HCT116 (cell line): Measurements from ENCODE around the gene CD22.

Experiments
- CTCF ChIP-seq, 3 experiments: fragments of 200-600 bp in 1 of 3; sonication (generic) in 1 of 3; IDR thresholded peaks in 2 of 3; conservative IDR thresholded peaks in 1 of 3; 2 replicates each; pipeline ENCODE4 v1.5.1; 2012 to 2017; ENCODE audit warnings: low read depth in 2 of 3, low read length in 2 of 3, antibody characterized with exemption in 1 of 3, borderline replicate concordance in 1 of 3, control low read depth in 1 of 3, mild to moderate bottlenecking in 1 of 3, mixed read lengths in 1 of 3, mixed run types in 1 of 3, moderate library complexity in 1 of 3; ENCODE audit not compliant: insufficient read depth in 1 of 3
- EZH2 ChIP-seq: fragments of 200-600 bp; sonication (generic); IDR thresholded peaks from 2 replicates; pipeline ENCODE4 v1.6.1; 2017; ENCODE audit warnings: antibody characterized with exemption, mixed run types
- EZH2phosphoT487 ChIP-seq: fragments of 200-600 bp; IDR thresholded peaks from 2 replicates; pipeline ENCODE4 v1.6.1; 2018; ENCODE audit warnings: antibody characterized with exemption, borderline replicate concordance
- JUND ChIP-seq: IDR thresholded peaks from 2 replicates; pipeline ENCODE4 v1.6.1; 2012
- POLR2A ChIP-seq: IDR thresholded peaks from 2 replicates; pipeline ENCODE4 v1.7.0; 2011; ENCODE audit warnings: borderline replicate concordance; ENCODE audit not compliant: insufficient read depth, insufficient read length; ENCODE audit errors: extremely low read depth
- POLR2AphosphoS5 ChIP-seq: IDR thresholded peaks from 2 replicates; pipeline ENCODE4 v1.6.1; 2011; ENCODE audit warnings: mild to moderate bottlenecking, low read depth, low read length, moderate library complexity
- RAD21 ChIP-seq: IDR thresholded peaks from 2 replicates; pipeline ENCODE4 v1.6.1; 2012; ENCODE audit warnings: low read depth, mild to moderate bottlenecking
- SIN3A ChIP-seq: IDR thresholded peaks from 2 replicates; pipeline ENCODE4 v1.6.1; 2012; ENCODE audit warnings: low read depth

GRCh38 chr19:35308910-35309309 lies 20.1 kb upstream of the CD22 start:
- TF ChIP-seq CTCF (IDR thresholded peaks at IDR 0.05 in 2 of 3, conservative IDR thresholded peaks at IDR 0.05 in 1 of 3; ENCODE audit: borderline replicate concordance in 1 of 3, insufficient read depth in 1 of 3, low read depth in 2 of 3, low read length in 2 of 3) (no peak), JUND (no peak), EZH2phosphoT487 (no peak), POLR2A (no peak), RAD21 (no peak), POLR2AphosphoS5 (no peak), EZH2 (no peak), SIN3A (no peak)
